SK-N-SH (cell line): ENCODE measurements around the gene RUVBL2. TPM values are rescaled to one million over a fixed set of nuclear protein-coding genes. Genes with fewer than 3 reads are reported as not detected.
A peak's percentile ranks its signal among the peaks of the same experiment; 100 is the strongest.

ENCODE experiments used
- CTCF ChIA-PET: fragments of 300-600, 350-600 bp; formaldehyde crosslinking; extraction: SDS; loops from one replicate; lab custom pipeline; 2021; lab: Yijun Ruan, JAX
- POLR2A ChIA-PET: fragments of 350-600 bp; sonication (Branson Sonifier 250); formaldehyde crosslinking; extraction: SDS; loops from one replicate; lab custom pipeline; 2020; ENCODE audit warnings: antibody characterized with exemption, inconsistent platforms; lab: Yijun Ruan, JAX
- DNase-seq: peaks from one replicate; pipeline ENCODE4 v3.0.0; 2012
- H2AFZ ChIP-seq: fragments of 200-600 bp; sonication (generic); 2 replicates; pipeline ENCODE4 v1.8.1; 2016; ENCODE audit warnings: antibody characterized with exemption, mild to moderate bottlenecking, low read depth
- H3F3A ChIP-seq: fragments of 200-600 bp; sonication (generic); replicated peaks from 2 replicates; pipeline ENCODE3; 2016; ENCODE audit warnings: antibody characterized with exemption, mild to moderate bottlenecking; ENCODE audit not compliant: insufficient read depth
- H3K27ac ChIP-seq, 2 experiments: fragments of 200-500 bp in 1 of 2; fragments of 200-600 bp in 1 of 2; sonication (Bioruptor generic) in 1 of 2; sonication (generic), shearing (Covaris generic) in 1 of 2; 2 replicates each; pipeline versions ENCODE4 v1.5.1 to v1.6.1; 2014 to 2016; ENCODE audit warnings: low read depth in 2 of 2, inconsistent platforms in 1 of 2, low read length in 1 of 2, mild to moderate bottlenecking in 1 of 2, mixed read lengths in 1 of 2
- H3K27me3 ChIP-seq: fragments of 200-600 bp; sonication (generic), shearing (Covaris generic); 2 replicates; pipeline ENCODE4 v1.6.1; 2016; ENCODE audit warnings: mixed run types; ENCODE audit not compliant: insufficient read depth
- H3K36me3 ChIP-seq, 2 experiments: fragments of 200-500 bp in 1 of 2; fragments of 200-600 bp in 1 of 2; sonication (Bioruptor generic) in 1 of 2; sonication (generic) in 1 of 2; replicated peaks in 1 of 2; 2 replicates each; pipeline versions ENCODE3 to v1.5.1; 2014 to 2016; ENCODE audit warnings: low read length in 1 of 2, mild to moderate bottlenecking in 1 of 2; ENCODE audit not compliant: insufficient read depth in 2 of 2, control insufficient read depth in 1 of 2
- H3K4me1 ChIP-seq, 2 experiments: fragments of 200-500 bp in 1 of 2; fragments of 200-600 bp in 1 of 2; sonication (Bioruptor generic) in 1 of 2; sonication (generic), shearing (Covaris generic) in 1 of 2; 2 replicates each; pipeline versions ENCODE4 v1.5.1 to v1.6.1; 2014 to 2016; ENCODE audit warnings: low read depth in 1 of 2, low read length in 1 of 2, mixed run types in 1 of 2; ENCODE audit not compliant: insufficient read depth in 2 of 2, control insufficient read depth in 1 of 2
- H3K4me2 ChIP-seq: fragments of 200-600 bp; sonication (generic), shearing (Covaris generic); 2 replicates; pipeline ENCODE4 v1.6.1; 2017; ENCODE audit warnings: mixed run types
- H3K4me3 ChIP-seq, 2 experiments: fragments of 200-500 bp in 1 of 2; fragments of 200-600 bp in 1 of 2; sonication (Bioruptor generic) in 1 of 2; sonication (generic), shearing (Covaris generic) in 1 of 2; 2 replicates each; pipeline versions ENCODE4 v1.5.1 to v1.8.1; 2014 to 2016; ENCODE audit warnings: low read depth in 2 of 2, inconsistent platforms in 1 of 2, low read length in 1 of 2, mild to moderate bottlenecking in 1 of 2, mixed read lengths in 1 of 2, moderate library complexity in 1 of 2
- H3K79me2 ChIP-seq: fragments of 200-600 bp; sonication (generic); 2 replicates; pipeline ENCODE4 v1.8.1; 2017; ENCODE audit warnings: mild to moderate bottlenecking; ENCODE audit not compliant: insufficient read depth
- H3K9ac ChIP-seq: fragments of 200-600 bp; sonication (generic); 2 replicates; pipeline ENCODE4 v1.6.1; 2017; ENCODE audit warnings: mixed run types
- H3K9me2 ChIP-seq: fragments of 200-600 bp; sonication (generic); 2 replicates; pipeline ENCODE4 v1.6.1; 2017; ENCODE audit warnings: mixed run types
- H3K9me3 ChIP-seq: fragments of 200-600 bp; sonication (generic); 2 replicates; pipeline ENCODE4 v1.6.1; 2017; ENCODE audit warnings: mixed run types, mild to moderate bottlenecking, moderate library complexity
- H4K20me1 ChIP-seq: fragments of 200-600 bp; sonication (generic); 2 replicates; pipeline ENCODE4 v1.6.1; 2017; ENCODE audit warnings: mild to moderate bottlenecking, mixed run types; ENCODE audit not compliant: insufficient read depth
- NRF1 ChIP-seq: IDR thresholded peaks from 2 replicates; pipeline ENCODE4 v1.6.1; 2012; ENCODE audit warnings: low read depth, mild to moderate bottlenecking, low read length
- RFX5 ChIP-seq: IDR thresholded peaks from 2 replicates; pipeline ENCODE4 v1.6.1; 2012; ENCODE audit warnings: mild to moderate bottlenecking, improper control_type of control experiment, low read length
- RXRA ChIP-seq: IDR thresholded peaks from 2 replicates; pipeline ENCODE4 v1.4.0; 2012; ENCODE audit warnings: low read depth, mild to moderate bottlenecking, borderline replicate concordance
- SMC3 ChIP-seq: IDR thresholded peaks from 2 replicates; pipeline ENCODE4 v1.6.1; 2012; ENCODE audit warnings: low read depth, low read length, improper control_type of control experiment
- TEAD4 ChIP-seq: IDR thresholded peaks from 2 replicates; pipeline ENCODE4 v1.4.0; 2012; ENCODE audit warnings: mild to moderate bottlenecking, borderline replicate concordance; ENCODE audit not compliant: insufficient read depth
- YY1 ChIP-seq: IDR thresholded peaks from 2 replicates; pipeline ENCODE4 v1.4.0; 2012; ENCODE audit warnings: low read depth, mild to moderate bottlenecking
- WGBS: methylation state at CpG from one replicate; pipeline ENCODE4 v1.1.6; 2017; ENCODE audit warnings: low lambda C conversion rate; 5-methylcytosine and 5-hydroxymethylcytosine counted together
- polyA plus RNA-seq, 3 experiments: library from polyadenylated mRNA; depleted of rRNA; stranded (reverse); fragments of >200 nt; gene quantifications; 2 replicates each; pipeline ENCODE4 v1.2.3, GENCODE V29; 2012
- TF ChIP-seq, protein P1 (sequence below): IDR thresholded peaks from 2 replicates; pipeline ENCODE4; 2012
- TF ChIP-seq, protein P2 (sequence below): IDR thresholded peaks from 2 replicates; pipeline ENCODE4 v1.4.0; 2012; ENCODE audit warnings: low read depth

RUVBL2 gene
- polyA plus RNA-seq, 1 of the 3 experiments (the other 2 are of a cell fraction), result 459 TPM

DNA sequence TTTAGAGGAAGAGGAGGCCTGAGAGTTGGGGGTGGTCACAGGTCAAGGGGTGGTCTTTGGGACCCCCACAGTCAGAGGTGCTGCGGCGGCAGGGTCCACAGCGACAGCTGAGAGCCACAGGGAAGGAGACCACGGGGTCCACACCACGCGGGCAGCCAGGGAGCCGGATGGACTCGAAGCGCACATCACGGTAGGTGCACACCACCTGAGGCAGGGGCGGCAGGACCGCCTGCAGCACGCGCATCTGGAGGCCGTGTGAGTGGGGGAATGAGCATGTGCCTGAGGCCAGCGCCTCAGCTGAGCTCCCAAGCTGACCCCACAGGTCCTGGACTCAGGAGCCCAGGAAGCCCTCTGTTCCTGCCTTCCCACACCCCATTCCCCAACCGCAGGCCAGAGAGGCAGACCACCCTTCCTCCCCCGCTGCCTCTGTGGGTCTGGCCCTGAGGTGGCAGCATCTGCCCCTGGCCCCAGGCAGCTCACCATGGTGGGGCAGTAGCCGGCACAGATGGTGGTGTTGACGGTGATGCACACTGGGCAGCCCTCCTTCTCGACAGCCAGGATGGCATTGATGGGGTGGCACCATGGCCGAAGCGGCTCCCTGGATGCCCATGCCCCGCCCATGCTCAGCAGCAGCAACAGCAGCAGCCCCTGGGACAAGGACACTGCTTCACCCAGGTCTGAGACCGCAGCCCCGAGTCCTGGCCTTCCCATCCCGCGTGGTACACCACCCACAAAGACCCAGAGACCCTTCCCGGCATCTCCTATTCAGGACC lies 22.6 kb downstream of the RUVBL2 start:
- Histone ChIP-seq H3K27ac (no peak overlapping the region), H3K79me2 (no peaks in the 10 kb centered on the region), H2AFZ (no peak overlapping the region), H3K36me3 (peaks cover 0 to 32% of the 10 kb centered on the region in 2 experiments), H3K4me2 (no peak overlapping the region), H3K9me3 (no peaks in the 10 kb centered on the region), H3K9me2 (no peaks in the 10 kb centered on the region), H3F3A (peaks cover 17% of the 10 kb centered on the region), H3K4me1 (peaks cover 0 to 35% of the 10 kb centered on the region in 2 experiments; a peak in 1 of 4 replicates), H3K9ac (no peak overlapping the region), H4K20me1 (no peaks in the 10 kb centered on the region), H3K4me3 (no peak overlapping the region), H3K27me3 (no peaks in the 10 kb centered on the region)
- ChIA-PET POLR2A (no interaction called here), CTCF (interaction anchor here (1.4 kb wide), 1 partner anchor 16 kb away, joined by 3 read pairs; no protein-coding TSS in a partner anchor)
- no peak for TF ChIP-seq YY1
- no peak for TF ChIP-seq TEAD4
- no peak for DNase-seq
- WGBS, result 47% methylated on average over 3 of the region's 29 CpGs

DNA sequence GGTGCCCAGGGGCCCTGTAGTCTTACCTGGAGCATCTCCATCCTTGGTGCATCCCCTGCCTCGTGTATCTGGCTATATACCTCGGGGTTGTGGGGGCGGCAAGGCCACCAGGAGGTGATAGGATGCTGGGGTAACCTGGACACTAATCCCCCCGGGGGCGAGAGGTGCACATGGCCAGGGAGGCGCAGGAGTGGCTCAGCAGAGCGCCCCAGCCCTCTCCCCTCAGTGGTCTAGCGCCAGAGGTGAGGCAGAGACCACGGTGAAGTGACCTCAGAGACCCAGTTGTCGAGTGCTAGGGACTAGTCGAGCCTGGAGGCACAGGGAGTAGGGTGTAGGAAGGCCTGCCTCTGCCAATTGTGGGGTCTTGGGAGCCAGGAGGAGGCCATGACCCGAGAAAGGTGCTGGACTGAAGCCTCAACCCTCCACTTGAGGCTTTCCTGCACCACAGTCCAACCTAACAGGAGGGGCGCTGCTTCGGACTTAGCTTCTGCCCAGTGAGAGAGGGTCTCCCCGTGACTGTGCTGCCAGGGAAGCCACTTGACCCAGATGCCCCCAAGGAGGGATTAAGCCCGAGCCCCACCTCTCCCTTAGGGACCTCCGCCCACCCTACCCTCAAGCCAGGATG lies 23.5 kb downstream of the RUVBL2 start, which contains the start of gene LHB:
LHB (minus strand) TSS at position 51 of the 625 bp plus-strand sequence; CDS start at position 41, 10 bp downstream.
- Histone ChIP-seq H3K79me2 (no peaks in the 10 kb centered on the region), H2AFZ (no peak within 1 kb of the TSS), H3K4me3 (peak within 1 kb of the TSS; percentile 46 to 60), H3K36me3 (peaks cover 0 to 24% of the 10 kb centered on the region in 2 experiments), H3F3A (peaks cover 24% of the 10 kb centered on the region), H3K27me3 (no peaks in the 10 kb centered on the region), H3K9me2 (no peaks in the 10 kb centered on the region), H3K9me3 (no peaks in the 10 kb centered on the region), H4K20me1 (no peaks in the 10 kb centered on the region), H3K9ac (peak within 1 kb of the TSS; percentile 18; the same call in 1 of the 2 replicates), H3K4me1 (peaks cover 0 to 35% of the 10 kb centered on the region in 2 experiments; a peak in 1 of 4 replicates), H3K4me2 (peak within 1 kb of the TSS; percentile 79), H3K27ac (no peak within 1 kb of the TSS)
- peak; percentile 42 for DNase-seq
- TF ChIP-seq NRF1, result no peak
- TF ChIP-seq, protein P1, sequence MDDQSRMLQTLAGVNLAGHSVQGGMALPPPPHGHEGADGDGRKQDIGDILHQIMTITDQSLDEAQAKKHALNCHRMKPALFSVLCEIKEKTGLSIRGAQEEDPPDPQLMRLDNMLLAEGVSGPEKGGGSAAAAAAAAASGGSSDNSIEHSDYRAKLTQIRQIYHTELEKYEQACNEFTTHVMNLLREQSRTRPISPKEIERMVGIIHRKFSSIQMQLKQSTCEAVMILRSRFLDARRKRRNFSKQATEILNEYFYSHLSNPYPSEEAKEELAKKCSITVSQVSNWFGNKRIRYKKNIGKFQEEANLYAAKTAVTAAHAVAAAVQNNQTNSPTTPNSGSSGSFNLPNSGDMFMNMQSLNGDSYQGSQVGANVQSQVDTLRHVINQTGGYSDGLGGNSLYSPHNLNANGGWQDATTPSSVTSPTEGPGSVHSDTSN, result no peak
- no peak for TF ChIP-seq RFX5
- TF ChIP-seq, protein P2, sequence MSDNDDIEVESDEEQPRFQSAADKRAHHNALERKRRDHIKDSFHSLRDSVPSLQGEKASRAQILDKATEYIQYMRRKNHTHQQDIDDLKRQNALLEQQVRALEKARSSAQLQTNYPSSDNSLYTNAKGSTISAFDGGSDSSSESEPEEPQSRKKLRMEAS, result no peak
- TF ChIP-seq RXRA, result no peak
- no peak for TF ChIP-seq SMC3
- POLR2A ChIA-PET, result interaction anchor here (1.5 kb wide), 1 partner anchor 8 kb away, joined by 7 read pairs; no protein-coding TSS in a partner anchor
- 89% methylated on average over 9 of the region's 17 CpGs for WGBS
- CTCF ChIA-PET, result interaction anchor here (0.9 to 3.3 kb wide), 9 partner anchors 8 to 57 kb away, joined by 3 to 17 read pairs (median 5); partner anchors contain the start of genes GYS1 and RUVBL2
